ENCODE data around the gene TJAP1.

GRCh38 chr6:43455531-43456428, 21.6 kb upstream of the TJAP1 start, which contains the start of gene DLK2:
- no peak for TF ChIP-seq ZFP30 (CRISPR knock-in tag; IDR thresholded peaks at IDR 0.05)
- no peak for TF ChIP-seq ISL1 (CRISPR knock-in tag; IDR thresholded peaks at IDR 0.05)
- no peak for TF ChIP-seq PATZ1 (CRISPR knock-in tag; IDR thresholded peaks at IDR 0.05; ENCODE audit: borderline replicate concordance)
- TF ChIP-seq GLIS3 (CRISPR knock-in tag; IDR thresholded peaks at IDR 0.05): no peak
- TF ChIP-seq ESRRG (CRISPR knock-in tag; IDR thresholded peaks at IDR 0.05): no peak
- TF ChIP-seq OSR1 (CRISPR knock-in tag; IDR thresholded peaks at IDR 0.05): no peak
- no peak for TF ChIP-seq CREB5 (CRISPR knock-in tag; IDR thresholded peaks at IDR 0.05; ENCODE audit: low read depth)
- TF ChIP-seq SNAI2 (CRISPR knock-in tag; IDR thresholded peaks at IDR 0.05): no peak
